ENCODE measurements around the gene MAP2K1.

MAP2K1 gene

GRCh38 chr15:66405007-66405406 is 18.3 kb downstream of the MAP2K1 start:
- FAIRE-seq (no peak), DNase-seq (ENCODE audit: insufficient read length, low spot score) (no peak)
- TF ChIP-seq CTCF (IDR thresholded peaks at IDR 0.05; ENCODE audit: insufficient read depth, missing control alignments) = no peak

- no peak for TF ChIP-seq CTCF (IDR thresholded peaks at IDR 0.05; ENCODE audit: insufficient read depth, missing control alignments)
- FAIRE-seq (no peak), DNase-seq (ENCODE audit: insufficient read length, low spot score) (no peak)
Measured at GRCh38 chr15:66405615-66406014, 18.9 kb downstream of the MAP2K1 start.

GRCh38 chr15:66408254-66408653 is 21.5 kb downstream of the MAP2K1 start:
- no peak for TF ChIP-seq CTCF (IDR thresholded peaks at IDR 0.05; ENCODE audit: insufficient read depth, missing control alignments)
- DNase-seq (ENCODE audit: insufficient read length, low spot score) = no peak
- FAIRE-seq = no peak

DNA sequence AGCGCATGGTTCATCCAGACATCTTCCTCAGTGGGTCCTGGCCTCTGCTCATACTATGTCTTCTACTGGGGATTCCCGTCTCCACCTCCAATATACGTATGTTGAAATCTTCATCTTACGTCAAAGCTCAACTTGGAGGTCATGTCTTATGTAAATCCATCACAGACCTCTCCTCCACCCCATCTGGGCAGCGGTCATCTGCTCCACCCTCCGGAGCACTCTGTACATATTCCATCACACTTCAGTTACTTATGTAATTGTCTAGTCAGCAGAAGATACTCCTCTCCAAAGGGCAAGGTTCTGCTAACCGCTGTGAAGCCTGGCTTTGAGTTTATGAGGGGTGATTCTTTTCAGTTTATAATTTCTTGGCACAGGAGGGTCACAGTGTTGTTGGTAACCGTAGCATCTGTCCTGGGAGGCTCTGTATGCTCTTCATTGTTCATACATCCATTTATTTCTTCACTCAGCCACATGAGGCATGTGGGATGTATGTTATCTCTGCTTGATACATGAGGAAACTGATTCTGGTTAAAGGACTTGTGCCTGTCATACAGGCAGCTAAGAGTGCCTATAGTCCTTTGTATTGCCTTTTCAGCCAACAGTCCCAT is 22.1 kb downstream of the MAP2K1 start:
- no peak for DNase-seq (ENCODE audit: insufficient read length, low spot score)
- no peak for TF ChIP-seq CTCF (IDR thresholded peaks at IDR 0.05; ENCODE audit: insufficient read depth, missing control alignments)

GRCh38 chr15:66409565-66410108 is 22.9 kb downstream of the MAP2K1 start:
- TF ChIP-seq CTCF (IDR thresholded peaks at IDR 0.05; ENCODE audit: insufficient read depth, missing control alignments) = no peak
- FAIRE-seq (no peak), DNase-seq (ENCODE audit: insufficient read length, low spot score) (no peak)

More for the DNA sequence above, 22.1 kb downstream of the MAP2K1 start:
- FAIRE-seq = no peak

- DNase-seq (ENCODE audit: insufficient read length, low spot score) (no peak), FAIRE-seq (no peak)
- TF ChIP-seq CTCF (IDR thresholded peaks at IDR 0.05; ENCODE audit: insufficient read depth, missing control alignments) = no peak
Measured at GRCh38 chr15:66411190-66411589, 24.5 kb downstream of the MAP2K1 start.

- no peak for TF ChIP-seq CTCF (IDR thresholded peaks at IDR 0.05; ENCODE audit: insufficient read depth, missing control alignments)
Measured at GRCh38 chr15:66412220-66412619, 25.5 kb downstream of the MAP2K1 start.

More at GRCh38 chr15:66412220-66412619, 25.5 kb downstream of the MAP2K1 start:
- no peak for DNase-seq (ENCODE audit: insufficient read length, low spot score)
- FAIRE-seq = no peak

All from D721Med (cell line).